MM.1S (cell line): ENCODE data around the gene CDC42BPA.

Experiments
- DNase-seq: peaks from one replicate; pipeline ENCODE4 v3.0.0-alpha.2; 2015
- H2AFZ ChIP-seq: fragments of 300-600 bp; sonication (generic); 2 replicates; pipeline ENCODE4 v1.6.0; 2016; ENCODE audit warnings: antibody characterized with exemption, low read length
- H3F3A ChIP-seq: fragments of 300-600 bp; sonication (generic); 2 replicates; pipeline ENCODE4 v1.6.1; 2016; ENCODE audit warnings: mild to moderate bottlenecking, antibody characterized with exemption, low read length, moderate library complexity, mixed read lengths; ENCODE audit not compliant: insufficient read depth
- H3K27ac ChIP-seq: fragments of 300-600 bp; sonication (generic); 2 replicates; pipeline ENCODE4 v1.5.1; 2016; ENCODE audit warnings: mild to moderate bottlenecking, low read length
- H3K27me3 ChIP-seq: fragments of 300-600 bp; sonication (generic); replicated peaks from 2 replicates; pipeline ENCODE4 v1.6.0; 2016; ENCODE audit warnings: low read length; ENCODE audit not compliant: insufficient read depth
- H3K36me3 ChIP-seq: fragments of 300-600 bp; sonication (generic); replicated peaks from 2 replicates; pipeline ENCODE4 v1.6.1; 2016; ENCODE audit warnings: mild to moderate bottlenecking, low read length, mixed read lengths; ENCODE audit not compliant: insufficient read depth
- H3K4me1 ChIP-seq: fragments of 300-600 bp; sonication (generic); 2 replicates; pipeline ENCODE4 v1.6.1; 2016; ENCODE audit warnings: low read length, mixed read lengths
- H3K4me2 ChIP-seq: fragments of 300-600 bp; sonication (generic); 2 replicates; pipeline ENCODE4 v1.6.0; 2016; ENCODE audit warnings: low read depth, low read length
- H3K4me3 ChIP-seq: fragments of 300-600 bp; sonication (generic); 2 replicates; pipeline ENCODE4 v1.5.1; 2016; ENCODE audit warnings: low read length, mixed read lengths
- H3K79me2 ChIP-seq: fragments of 300-600 bp; sonication (generic); 2 replicates; pipeline ENCODE4 v1.6.1; 2016; ENCODE audit warnings: mixed run types, low read length, mixed read lengths
- H3K9ac ChIP-seq: fragments of 300-600 bp; sonication (generic); 2 replicates; pipeline ENCODE4 v1.6.1; 2016; ENCODE audit warnings: low read length, mixed read lengths
- H3K9me2 ChIP-seq: fragments of 300-600 bp; sonication (generic); replicated peaks from 2 replicates; pipeline ENCODE4 v1.6.1; 2016; ENCODE audit warnings: mild to moderate bottlenecking, low read length, mixed read lengths; ENCODE audit not compliant: insufficient read depth
- H3K9me3 ChIP-seq: fragments of 300-600 bp; sonication (generic); replicated peaks from 2 replicates; pipeline ENCODE4 v1.6.1; 2016; ENCODE audit warnings: mild to moderate bottlenecking, low read length, mixed read lengths; ENCODE audit not compliant: insufficient read depth
- H4K20me1 ChIP-seq: fragments of 300-600 bp; sonication (generic); 2 replicates; pipeline ENCODE4 v1.6.1; 2016; ENCODE audit warnings: mild to moderate bottlenecking, low read length, moderate library complexity, mixed read lengths; ENCODE audit not compliant: insufficient read depth
- CTCF ChIP-seq: fragments of 300-600 bp; sonication (generic); IDR thresholded peaks from 2 replicates; pipeline ENCODE4 v1.5.1; 2016; ENCODE audit warnings: antibody characterized with exemption, low read length, mixed read lengths
- EZH2 ChIP-seq: fragments of 300-600 bp; sonication (generic); optimal IDR thresholded peaks from 2 replicates; pipeline ENCODE3; 2017; ENCODE audit warnings: low read depth, mild to moderate bottlenecking, antibody characterized with exemption, low read length, mixed read lengths
- EZH2phosphoT487 ChIP-seq: fragments of 300-600 bp; sonication (generic); IDR thresholded peaks from 2 replicates; pipeline ENCODE4 v1.6.1; 2018; ENCODE audit warnings: antibody characterized with exemption, low read length

Gene CDC42BPA

GRCh38 chr1:227349967-227350366 lies 31.7 kb upstream of the CDC42BPA start:
- Histone ChIP-seq H3K4me3 (no peak overlapping the region), H3K4me2 (no peak overlapping the region)
- TF ChIP-seq EZH2 = no peak
- TF ChIP-seq EZH2phosphoT487 = no peak

DNA sequence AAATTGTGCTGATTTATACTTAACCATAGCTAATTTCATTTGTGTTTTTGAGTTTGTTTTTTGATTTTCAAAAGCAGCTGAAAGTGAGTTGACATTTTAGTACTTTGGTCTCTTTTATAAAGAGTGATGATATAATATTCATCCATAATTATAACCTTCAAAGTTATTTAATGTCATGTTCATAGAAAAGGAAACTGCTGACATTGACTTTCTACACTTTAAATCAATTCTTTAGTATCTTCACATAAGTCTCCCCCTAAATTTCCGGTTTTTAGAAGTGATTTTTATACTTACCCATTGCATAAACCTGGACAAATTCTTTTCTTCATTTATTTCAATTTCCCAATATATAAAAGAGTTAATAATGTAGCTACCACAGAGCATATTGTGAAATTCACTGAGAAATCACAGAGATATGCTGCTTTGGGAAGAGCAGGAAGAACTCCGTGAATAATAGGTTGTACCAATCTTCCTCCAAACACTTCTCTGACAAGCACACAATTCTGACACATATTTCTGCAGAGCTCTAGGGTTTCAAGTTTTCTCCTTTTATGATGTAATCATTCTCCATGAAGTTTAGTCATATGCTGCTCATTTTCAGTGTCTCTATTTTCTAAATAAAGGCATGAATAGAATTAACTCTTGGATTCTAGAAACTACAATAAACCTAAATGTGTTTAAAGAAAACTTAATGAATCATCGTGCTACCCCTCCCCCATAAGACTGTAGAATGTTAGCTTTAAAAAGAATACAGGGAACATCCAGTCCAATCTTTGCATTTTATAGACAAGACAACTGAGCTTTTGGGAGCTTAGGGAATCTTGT lies 25.6 kb upstream of the CDC42BPA start:
- Histone ChIP-seq H4K20me1 (no peaks in the 10 kb centered on the region), H3K4me2 (no peak overlapping the region), H3K36me3 (no peaks in the 10 kb centered on the region), H3K4me1 (no peaks in the 10 kb centered on the region), H3K79me2 (no peaks in the 10 kb centered on the region), H3F3A (no peaks in the 10 kb centered on the region), H3K27ac (no peak overlapping the region), H3K9me2 (no peaks in the 10 kb centered on the region), H3K9me3 (no peaks in the 10 kb centered on the region), H2AFZ (no peak overlapping the region), H3K4me3 (no peak overlapping the region), H3K9ac (no peak overlapping the region), H3K27me3 (no peaks in the 10 kb centered on the region)
- TF ChIP-seq EZH2 (no peak), CTCF (no peak), EZH2phosphoT487 (no peak)
- DNase-seq = no peak

More at GRCh38 chr1:227349967-227350366, 31.7 kb upstream of the CDC42BPA start:
- no peaks in the 10 kb centered on the region for H3K27me3 ChIP-seq
- H3K36me3 ChIP-seq = no peaks in the 10 kb centered on the region
- no peak overlapping the region for H2AFZ ChIP-seq
- no peaks in the 10 kb centered on the region for H3K4me1 ChIP-seq
- H3F3A ChIP-seq = no peaks in the 10 kb centered on the region
- no peaks in the 10 kb centered on the region for H4K20me1 ChIP-seq
- no peak for DNase-seq
- H3K79me2 ChIP-seq = no peaks in the 10 kb centered on the region
- no peaks in the 10 kb centered on the region for H3K9me2 ChIP-seq
- no peak overlapping the region for H3K27ac ChIP-seq
- H3K9ac ChIP-seq = no peak overlapping the region
- H3K9me3 ChIP-seq = no peaks in the 10 kb centered on the region

DNA sequence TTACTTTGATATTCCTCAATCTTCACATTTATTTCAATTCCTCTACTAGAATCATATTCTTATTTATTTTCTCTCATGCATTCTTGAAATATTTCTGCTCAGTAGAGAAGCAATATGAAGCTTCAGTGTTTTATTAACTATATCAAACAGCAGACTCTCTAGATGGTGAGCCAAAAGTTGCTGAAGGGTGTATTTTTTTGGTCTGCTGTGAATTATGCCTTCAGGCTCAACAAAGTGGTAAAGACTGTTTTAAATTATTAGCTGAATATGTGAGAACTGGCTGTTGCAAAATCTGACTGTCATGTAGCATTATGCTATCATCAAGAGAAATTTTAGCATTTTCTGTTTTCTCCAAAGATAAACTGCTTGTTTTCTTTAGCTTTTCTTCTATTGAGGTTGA lies 24.9 kb upstream of the CDC42BPA start:
- TF ChIP-seq EZH2 (no peak), EZH2phosphoT487 (no peak), CTCF (no peak)
- no peak overlapping the region for H3K27ac ChIP-seq

More for the DNA sequence above, 24.9 kb upstream of the CDC42BPA start:
- Histone ChIP-seq H2AFZ (no peak overlapping the region), H3K4me1 (no peaks in the 10 kb centered on the region), H3K27me3 (no peaks in the 10 kb centered on the region), H3K9me3 (no peaks in the 10 kb centered on the region), H3K79me2 (no peaks in the 10 kb centered on the region), H3K9me2 (no peaks in the 10 kb centered on the region), H3K4me3 (no peak overlapping the region), H4K20me1 (no peaks in the 10 kb centered on the region), H3K9ac (no peak overlapping the region), H3K36me3 (no peaks in the 10 kb centered on the region), H3K4me2 (no peak overlapping the region), H3F3A (no peaks in the 10 kb centered on the region)
- no peak for DNase-seq
